ENCODE results near the gene HSBP1. TPM values are rescaled to one million over a fixed set of nuclear protein-coding genes. Genes with fewer than 3 reads are reported as not detected.

Gene HSBP1
- total RNA-seq, 1 donor from 2014 or later, result 88.8 TPM

DNA sequence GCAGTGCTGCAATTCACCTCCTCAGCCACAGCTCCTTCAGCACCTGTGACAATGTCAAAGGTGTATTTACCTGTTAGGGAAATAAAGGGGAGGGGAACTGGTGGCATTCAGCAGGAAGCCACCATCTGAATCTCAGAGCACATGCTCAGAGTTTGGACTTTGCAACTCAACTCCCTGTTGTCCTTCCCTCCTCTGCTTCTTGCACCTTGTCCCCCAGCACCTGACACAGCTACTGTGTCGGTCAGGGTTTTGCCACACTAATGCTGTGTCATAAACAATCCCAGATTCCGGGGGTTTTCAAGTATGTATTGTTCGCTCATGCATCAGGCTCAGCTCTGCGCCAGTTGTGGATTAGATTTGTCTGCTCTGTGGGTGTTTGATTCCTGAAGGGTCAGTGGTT, 43.7 kb downstream of the HSBP1 start:
- Mint-ChIP-seq H3K4me1 (ENCODE audit: low read depth) (no peaks in the 10 kb centered on the region), H3K9me3 (ENCODE audit: low read depth) (no peaks in the 10 kb centered on the region), H3K36me3 (ENCODE audit: low read depth) (no peaks in the 10 kb centered on the region), H3K4me3 (ENCODE audit: unreplicated experiment) (no peak overlapping the region), H3K27me3 (ENCODE audit: low read depth) (peaks cover 13% of the 10 kb centered on the region), H3K27ac (ENCODE audit: unreplicated experiment) (no peak overlapping the region)
- DNase-seq (ENCODE audit: low spot score), result no peak
- TF ChIP-seq, protein P1, sequence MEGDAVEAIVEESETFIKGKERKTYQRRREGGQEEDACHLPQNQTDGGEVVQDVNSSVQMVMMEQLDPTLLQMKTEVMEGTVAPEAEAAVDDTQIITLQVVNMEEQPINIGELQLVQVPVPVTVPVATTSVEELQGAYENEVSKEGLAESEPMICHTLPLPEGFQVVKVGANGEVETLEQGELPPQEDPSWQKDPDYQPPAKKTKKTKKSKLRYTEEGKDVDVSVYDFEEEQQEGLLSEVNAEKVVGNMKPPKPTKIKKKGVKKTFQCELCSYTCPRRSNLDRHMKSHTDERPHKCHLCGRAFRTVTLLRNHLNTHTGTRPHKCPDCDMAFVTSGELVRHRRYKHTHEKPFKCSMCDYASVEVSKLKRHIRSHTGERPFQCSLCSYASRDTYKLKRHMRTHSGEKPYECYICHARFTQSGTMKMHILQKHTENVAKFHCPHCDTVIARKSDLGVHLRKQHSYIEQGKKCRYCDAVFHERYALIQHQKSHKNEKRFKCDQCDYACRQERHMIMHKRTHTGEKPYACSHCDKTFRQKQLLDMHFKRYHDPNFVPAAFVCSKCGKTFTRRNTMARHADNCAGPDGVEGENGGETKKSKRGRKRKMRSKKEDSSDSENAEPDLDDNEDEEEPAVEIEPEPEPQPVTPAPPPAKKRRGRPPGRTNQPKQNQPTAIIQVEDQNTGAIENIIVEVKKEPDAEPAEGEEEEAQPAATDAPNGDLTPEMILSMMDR (IDR thresholded peaks at IDR 0.05), result no peak

DNA sequence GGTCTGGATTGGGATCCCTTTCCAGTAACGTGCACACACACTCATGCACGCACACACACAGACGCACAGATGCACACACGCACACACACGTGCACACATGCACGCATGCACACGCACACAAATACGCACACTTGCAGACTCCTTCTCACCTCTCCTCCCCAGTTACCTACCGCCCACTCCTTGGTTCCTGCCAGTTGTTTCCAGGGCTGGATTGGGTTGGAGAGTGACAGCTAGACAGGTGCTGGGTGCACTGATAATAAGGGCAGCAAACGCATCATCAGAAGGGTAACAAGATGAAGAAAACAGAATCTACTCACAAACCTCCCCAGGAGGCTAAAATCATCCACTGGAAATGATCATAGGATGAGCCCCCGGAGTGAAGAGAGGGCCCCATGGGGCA, 45.0 kb downstream of the HSBP1 start:
- Mint-ChIP-seq H3K36me3 (ENCODE audit: low read depth) (no peaks in the 10 kb centered on the region), H3K4me3 (ENCODE audit: unreplicated experiment) (no peak overlapping the region), H3K27ac (ENCODE audit: unreplicated experiment) (no peak overlapping the region), H3K4me1 (ENCODE audit: low read depth) (no peaks in the 10 kb centered on the region), H3K27me3 (ENCODE audit: low read depth) (peaks cover 14% of the 10 kb centered on the region), H3K9me3 (ENCODE audit: low read depth) (no peaks in the 10 kb centered on the region)
- TF ChIP-seq, protein P1 (IDR thresholded peaks at IDR 0.05), result no peak
- no peak for DNase-seq (ENCODE audit: low spot score)

DNA sequence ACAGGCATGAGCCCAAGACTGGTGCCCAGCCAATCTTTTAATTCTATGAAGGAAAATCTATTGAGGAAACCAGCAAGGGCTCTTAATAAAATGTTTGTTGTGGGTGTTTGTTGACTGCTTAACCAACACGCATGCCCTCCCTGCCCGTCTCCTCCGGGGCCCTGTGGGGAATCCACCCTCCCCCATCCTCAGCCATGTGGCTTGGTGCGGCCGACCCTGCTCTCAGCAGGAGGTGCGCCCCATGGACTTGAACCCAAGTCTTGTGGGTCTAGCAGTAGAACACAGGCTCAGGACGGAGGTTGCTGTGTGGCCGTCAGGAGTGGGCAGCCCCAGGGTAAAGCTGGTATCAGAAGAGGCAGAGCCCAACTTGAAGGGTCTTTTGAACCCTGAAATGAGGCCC, 46.1 kb downstream of the HSBP1 start:
- H3K36me3 Mint-ChIP-seq (ENCODE audit: low read depth), result no peaks in the 10 kb centered on the region
- DNase-seq (ENCODE audit: low spot score), result no peak
- H3K4me3 Mint-ChIP-seq (ENCODE audit: unreplicated experiment), result no peak overlapping the region
- H3K4me1 Mint-ChIP-seq (ENCODE audit: low read depth), result no peaks in the 10 kb centered on the region
- TF ChIP-seq, protein P1 (IDR thresholded peaks at IDR 0.05), result no peak
- H3K27ac Mint-ChIP-seq (ENCODE audit: unreplicated experiment), result no peak overlapping the region
- H3K9me3 Mint-ChIP-seq (ENCODE audit: low read depth), result no peaks in the 10 kb centered on the region
- H3K27me3 Mint-ChIP-seq (ENCODE audit: low read depth), result peaks cover 24% of the 10 kb centered on the region

DNA sequence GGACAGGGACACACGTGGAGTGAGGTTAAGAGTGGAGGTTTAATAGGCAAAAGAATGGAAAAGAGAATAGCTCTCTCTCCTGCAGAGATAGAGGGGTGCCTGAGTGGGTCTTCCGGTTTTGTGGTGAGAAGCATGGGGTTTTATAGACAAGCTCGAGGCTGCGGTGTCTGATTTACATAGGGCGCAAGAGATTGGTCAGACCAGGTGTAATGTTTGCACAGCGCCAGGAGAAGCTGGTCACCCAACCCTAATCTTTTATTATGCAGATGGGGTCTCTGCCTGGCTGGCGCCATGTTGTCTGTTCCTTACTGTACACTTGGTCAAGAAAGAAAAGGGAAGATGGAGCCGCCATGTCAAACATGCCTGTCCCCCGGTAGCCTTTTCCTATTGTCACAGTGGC, 46.6 kb downstream of the HSBP1 start:
- no peaks in the 10 kb centered on the region for H3K9me3 Mint-ChIP-seq (ENCODE audit: low read depth)
- no peaks in the 10 kb centered on the region for H3K36me3 Mint-ChIP-seq (ENCODE audit: low read depth)
- H3K27ac Mint-ChIP-seq (ENCODE audit: unreplicated experiment), result no peak overlapping the region
- H3K27me3 Mint-ChIP-seq (ENCODE audit: low read depth), result peaks cover 24% of the 10 kb centered on the region
- no peaks in the 10 kb centered on the region for H3K4me1 Mint-ChIP-seq (ENCODE audit: low read depth)
- no peak for DNase-seq (ENCODE audit: low spot score)
- TF ChIP-seq, protein P1 (IDR thresholded peaks at IDR 0.05), result no peak
- no peak overlapping the region for H3K4me3 Mint-ChIP-seq (ENCODE audit: unreplicated experiment)

DNA sequence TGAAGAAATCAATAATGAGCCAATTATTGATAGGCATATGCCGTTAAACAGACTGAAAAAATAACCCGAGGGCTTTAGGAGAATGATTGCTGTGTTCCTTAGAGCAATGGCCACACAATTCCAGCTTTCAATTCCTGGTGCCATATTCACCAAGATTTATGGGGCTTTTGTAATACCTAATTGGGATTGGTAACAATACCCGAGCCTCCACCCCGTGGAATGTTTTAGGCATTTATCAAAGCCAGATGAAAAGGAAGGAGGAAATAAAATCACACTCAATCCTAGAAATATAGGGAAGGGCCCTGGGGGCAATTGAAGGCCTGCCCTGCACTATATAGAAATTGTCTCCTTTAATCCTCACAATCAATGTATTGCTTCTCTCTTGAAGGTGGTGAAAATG, 49.0 kb downstream of the HSBP1 start:
- Mint-ChIP-seq H3K9me3 (ENCODE audit: low read depth) (no peaks in the 10 kb centered on the region), H3K27me3 (ENCODE audit: low read depth) (peaks cover 32% of the 10 kb centered on the region), H3K27ac (ENCODE audit: unreplicated experiment) (no peak overlapping the region), H3K4me3 (ENCODE audit: unreplicated experiment) (no peak overlapping the region), H3K36me3 (ENCODE audit: low read depth) (no peaks in the 10 kb centered on the region), H3K4me1 (ENCODE audit: low read depth) (no peaks in the 10 kb centered on the region)
- no peak for DNase-seq (ENCODE audit: low spot score)
- TF ChIP-seq, protein P1 (IDR thresholded peaks at IDR 0.05), result no peak

All from chondrocyte (in vitro differentiated cells).